Measurements from ENCODE around the gene HDDC3. TPM values are rescaled to one million over a fixed set of nuclear protein-coding genes. Genes with fewer than 3 reads are reported as not detected.

The HDDC3 gene
- total RNA-seq, 2 donors from 2014 or later, result 11.5 to 13.1 TPM

DNA sequence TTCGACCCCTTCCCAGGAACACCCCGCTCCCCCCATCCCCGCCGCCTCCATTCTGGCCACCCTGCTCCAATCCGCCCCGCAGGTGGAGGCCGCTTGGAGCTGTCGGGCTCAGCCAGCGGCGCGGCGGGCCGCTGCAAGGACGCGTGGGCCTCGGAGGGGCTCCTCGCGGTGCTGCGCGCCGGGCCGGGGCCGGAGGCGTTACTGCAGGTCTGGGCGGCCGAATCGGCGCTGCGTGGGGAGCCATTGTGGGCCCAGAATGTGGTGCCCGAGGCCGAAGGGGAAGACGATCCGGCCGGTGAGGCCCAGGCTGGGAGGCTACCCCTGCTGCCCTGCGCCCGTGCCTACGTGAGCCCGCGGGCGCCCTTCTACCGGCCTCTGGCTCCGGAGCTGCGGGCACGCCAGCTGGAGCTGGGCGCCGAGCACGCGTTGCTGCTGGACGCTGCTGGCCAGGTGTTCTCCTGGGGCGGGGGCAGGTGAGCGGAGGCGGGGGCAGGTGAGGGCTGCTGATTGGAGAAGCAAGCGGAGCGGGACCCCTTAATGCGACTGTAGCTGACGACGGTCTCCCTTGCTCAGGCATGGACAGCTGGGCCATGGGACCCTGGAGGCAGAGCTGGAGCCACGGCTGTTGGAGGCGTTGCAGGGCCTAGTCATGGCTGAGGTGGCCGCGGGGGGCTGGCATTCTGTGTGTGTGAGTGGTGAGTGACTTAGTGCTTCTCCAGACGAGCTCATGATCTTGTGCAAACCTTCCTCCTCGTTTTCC, 24.9 kb upstream of the HDDC3 start:
- Histone ChIP-seq H3K4me3 (peak overlapping the region; percentile 82), H3K27ac (peak overlapping the region; percentile 16 to 67), H3K27me3 (replicated peaks; ENCODE audit: insufficient read depth) (no peaks in the 10 kb centered on the region), H3K4me1 (ENCODE audit: control insufficient read depth in 1 of 2, low read depth in 2 of 2) (peaks cover 19 to 56% of the 10 kb centered on the region in 2 donors), H3K36me3 (peaks cover 10% of the 10 kb centered on the region), H3K9me3 (no peaks in the 10 kb centered on the region)
- DNase-seq (ENCODE audit: low spot score) (no peak), ATAC-seq (ENCODE audit: insufficient number of reproducible peaks, low FRiP score, low read depth) (no peak)
- TF ChIP-seq, protein P1, sequence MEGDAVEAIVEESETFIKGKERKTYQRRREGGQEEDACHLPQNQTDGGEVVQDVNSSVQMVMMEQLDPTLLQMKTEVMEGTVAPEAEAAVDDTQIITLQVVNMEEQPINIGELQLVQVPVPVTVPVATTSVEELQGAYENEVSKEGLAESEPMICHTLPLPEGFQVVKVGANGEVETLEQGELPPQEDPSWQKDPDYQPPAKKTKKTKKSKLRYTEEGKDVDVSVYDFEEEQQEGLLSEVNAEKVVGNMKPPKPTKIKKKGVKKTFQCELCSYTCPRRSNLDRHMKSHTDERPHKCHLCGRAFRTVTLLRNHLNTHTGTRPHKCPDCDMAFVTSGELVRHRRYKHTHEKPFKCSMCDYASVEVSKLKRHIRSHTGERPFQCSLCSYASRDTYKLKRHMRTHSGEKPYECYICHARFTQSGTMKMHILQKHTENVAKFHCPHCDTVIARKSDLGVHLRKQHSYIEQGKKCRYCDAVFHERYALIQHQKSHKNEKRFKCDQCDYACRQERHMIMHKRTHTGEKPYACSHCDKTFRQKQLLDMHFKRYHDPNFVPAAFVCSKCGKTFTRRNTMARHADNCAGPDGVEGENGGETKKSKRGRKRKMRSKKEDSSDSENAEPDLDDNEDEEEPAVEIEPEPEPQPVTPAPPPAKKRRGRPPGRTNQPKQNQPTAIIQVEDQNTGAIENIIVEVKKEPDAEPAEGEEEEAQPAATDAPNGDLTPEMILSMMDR (IDR thresholded peaks at IDR 0.05), result no peak

DNA sequence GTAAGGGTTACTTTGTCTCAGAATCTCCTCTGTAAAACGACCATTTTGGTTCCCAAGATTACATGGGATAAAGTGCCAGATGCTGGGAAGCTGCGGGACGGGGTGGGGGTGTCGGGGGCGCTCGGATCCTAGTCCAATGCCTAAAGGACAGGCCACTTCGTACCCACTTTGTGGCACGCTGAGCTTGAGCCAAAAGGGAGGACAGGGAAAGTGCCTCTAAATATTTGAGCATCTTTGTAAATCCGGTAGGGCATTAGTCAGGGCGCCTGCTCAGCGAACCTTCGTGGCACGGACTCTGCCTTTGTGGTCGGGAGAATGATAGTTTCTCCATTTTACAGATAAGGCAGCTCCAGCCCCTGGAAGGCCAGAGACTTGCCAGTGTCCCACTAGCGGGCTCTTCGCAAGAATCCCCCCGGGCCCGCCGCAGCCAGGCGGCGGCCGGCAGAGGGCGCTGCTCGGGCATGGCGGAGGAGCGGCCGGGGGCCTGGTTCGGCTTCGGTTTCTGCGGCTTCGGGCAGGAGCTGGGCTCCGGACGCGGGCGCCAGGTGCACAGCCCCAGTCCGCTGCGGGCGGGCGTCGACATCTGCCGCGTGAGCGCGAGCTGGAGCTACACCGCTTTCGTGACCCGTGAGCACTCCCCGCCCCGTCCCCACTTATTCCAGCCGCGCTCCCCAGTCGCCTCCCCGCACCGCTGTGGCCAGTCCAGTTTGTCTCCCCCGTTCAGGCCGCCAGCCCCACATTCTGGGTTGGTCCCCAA, 24.1 kb upstream of the HDDC3 start:
- no peak for DNase-seq (ENCODE audit: low spot score)
- TF ChIP-seq, protein P1 (IDR thresholded peaks at IDR 0.05), result peak; percentile 96
- no peak for ATAC-seq (ENCODE audit: insufficient number of reproducible peaks, low FRiP score, low read depth)
- no peaks in the 10 kb centered on the region for H3K9me3 ChIP-seq
- H3K4me3 ChIP-seq, result peak overlapping the region; percentile 82
- peak overlapping the region; percentile 27 to 67 for H3K27ac ChIP-seq
- peaks cover 16% of the 10 kb centered on the region for H3K36me3 ChIP-seq
- H3K4me1 ChIP-seq (ENCODE audit: control insufficient read depth in 1 of 2, low read depth in 2 of 2), result peaks cover 19 to 56% of the 10 kb centered on the region in 2 donors
- H3K27me3 ChIP-seq (replicated peaks; ENCODE audit: insufficient read depth), result no peaks in the 10 kb centered on the region

DNA sequence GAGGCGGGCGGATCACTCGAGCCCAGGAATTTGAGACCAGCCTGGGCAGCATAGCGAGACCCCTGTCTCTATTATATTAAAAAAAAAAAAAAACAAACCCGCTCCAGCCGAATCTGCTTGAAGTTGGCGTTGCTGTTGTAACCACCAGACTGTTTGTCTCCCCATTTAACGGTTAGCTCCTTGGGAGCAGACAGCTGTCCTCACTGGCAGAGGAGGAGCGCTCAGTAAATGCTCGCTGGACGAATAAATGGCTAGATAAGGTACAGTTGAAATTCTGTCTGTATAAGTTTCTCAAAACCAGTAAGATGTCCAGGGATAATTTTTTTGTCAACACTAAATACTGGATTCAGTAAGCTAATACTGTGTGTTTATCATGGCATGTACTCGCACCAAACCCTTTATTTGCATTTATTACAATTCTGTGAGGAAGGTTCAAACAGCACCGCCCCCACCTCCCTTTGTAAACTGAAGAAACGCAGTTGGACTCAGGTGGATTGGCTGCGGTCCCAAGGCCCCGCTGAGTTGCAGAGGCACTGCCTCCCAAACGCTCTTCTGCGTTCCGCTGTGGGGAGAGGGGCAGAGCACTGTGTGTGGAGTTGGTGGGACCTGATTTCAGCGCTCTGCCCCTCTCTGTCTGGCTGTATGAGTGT, 23.4 kb upstream of the HDDC3 start:
- TF ChIP-seq, protein P1 (IDR thresholded peaks at IDR 0.05), result no peak
- H3K4me1 ChIP-seq (ENCODE audit: control insufficient read depth in 1 of 2, low read depth in 2 of 2), result peaks cover 19 to 49% of the 10 kb centered on the region in 2 donors
- no peak for ATAC-seq (ENCODE audit: insufficient number of reproducible peaks, low FRiP score, low read depth)
- H3K27me3 ChIP-seq (replicated peaks; ENCODE audit: insufficient read depth), result no peaks in the 10 kb centered on the region
- H3K36me3 ChIP-seq, result peaks cover 23% of the 10 kb centered on the region
- peak overlapping the region; percentile 88 for H3K4me3 ChIP-seq
- no peak for DNase-seq (ENCODE audit: low spot score)
- no peak overlapping the region for H3K27ac ChIP-seq
- no peaks in the 10 kb centered on the region for H3K9me3 ChIP-seq

DNA sequence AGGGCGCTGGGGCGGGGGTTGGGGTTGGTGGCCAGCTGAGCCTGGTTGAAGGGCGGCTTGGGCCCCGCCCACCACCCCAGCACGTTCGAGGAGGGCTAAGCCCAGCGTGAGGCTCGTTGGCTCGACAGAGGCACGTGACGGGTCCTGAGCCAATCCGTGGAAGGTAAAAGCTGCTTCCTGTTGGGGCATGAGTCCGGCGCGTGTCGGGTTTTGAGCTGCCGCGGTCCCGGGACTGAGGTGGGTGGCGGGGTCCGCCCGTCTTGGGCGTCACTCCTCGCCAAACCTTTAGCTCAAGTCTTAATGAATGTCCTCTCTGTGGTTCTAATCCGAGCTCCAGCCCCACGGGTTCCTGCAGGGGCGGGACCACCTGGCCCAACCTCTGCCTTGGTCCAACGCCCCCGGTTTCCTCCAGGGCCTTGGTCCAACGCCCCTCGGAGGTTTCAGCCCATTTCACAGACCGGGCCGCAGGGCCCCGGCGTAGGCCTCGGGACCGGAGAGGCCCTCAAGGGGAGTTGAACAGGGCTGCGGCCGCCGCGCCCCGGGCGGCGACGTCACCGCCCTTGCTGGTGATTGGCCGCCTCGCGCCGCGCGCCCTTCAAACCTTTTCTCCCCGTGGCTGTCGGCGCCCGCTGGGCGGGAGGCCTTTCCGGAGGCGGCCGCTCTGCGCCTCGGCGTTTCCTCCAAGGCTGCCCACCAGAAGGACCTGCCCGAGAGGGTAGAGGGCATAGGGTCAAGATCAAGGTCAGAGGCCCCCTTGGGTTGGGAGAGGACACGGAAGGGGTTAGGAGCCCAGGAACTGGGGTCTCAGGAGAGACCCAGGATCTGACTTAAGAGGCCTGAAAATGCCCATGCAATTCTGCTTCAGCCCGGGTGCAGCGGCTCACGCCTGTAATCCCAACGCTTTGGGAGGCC, 22.6 kb upstream of the HDDC3 start, which contains the start of gene RCCD1:
RCCD1 (plus strand) TSS at position 173 of the 912 bp plus-strand sequence. CDS start 1,851 bp downstream, outside the sequence.
- H3K36me3 ChIP-seq, result peaks cover 30% of the 10 kb centered on the region

More for the DNA sequence above, 22.6 kb upstream of the HDDC3 start, which contains the start of gene RCCD1:
- Histone ChIP-seq H3K4me3 (peak within 1 kb of the TSS; percentile 88), H3K4me1 (ENCODE audit: control insufficient read depth in 1 of 2, low read depth in 2 of 2) (peaks cover 15 to 42% of the 10 kb centered on the region in 2 donors), H3K9me3 (no peaks in the 10 kb centered on the region), H3K27me3 (replicated peaks; ENCODE audit: insufficient read depth) (no peaks in the 10 kb centered on the region), H3K27ac (peak within 1 kb of the TSS; percentile 87 to 93)
- peak; percentile 89 for DNase-seq (ENCODE audit: low spot score)
- TF ChIP-seq, protein P1 (IDR thresholded peaks at IDR 0.05), result no peak
- peak; percentile 87 for ATAC-seq (ENCODE audit: insufficient number of reproducible peaks, low FRiP score, low read depth)
